ENCODE results near the gene PPP1R1C.

PPP1R1C gene

GRCh38 chr2:182064019-182064778, 78.5 kb downstream of the PPP1R1C start:
- DNase-seq (ENCODE audit: low spot score), result no peak

- peak; percentile 61 for DNase-seq (ENCODE audit: low spot score)
Observed at GRCh38 chr2:182066400-182067087, 80.9 kb downstream of the PPP1R1C start.

GRCh38 chr2:182067393-182067792, 81.7 kb downstream of the PPP1R1C start:
- DNase-seq (ENCODE audit: low spot score), result no peak

- no peak for DNase-seq (ENCODE audit: low spot score)
Observed at GRCh38 chr2:182068811-182069210, 83.2 kb downstream of the PPP1R1C start.

- no peak for DNase-seq (ENCODE audit: low spot score)
Observed at GRCh38 chr2:182069416-182069815, 83.8 kb downstream of the PPP1R1C start.

GRCh38 chr2:182069908-182070307, 84.3 kb downstream of the PPP1R1C start:
- no peak for DNase-seq (ENCODE audit: low spot score)

- no peak for DNase-seq (ENCODE audit: low spot score)
Observed at GRCh38 chr2:182070736-182071135, 85.1 kb downstream of the PPP1R1C start.

GRCh38 chr2:182072861-182073260, 87.2 kb downstream of the PPP1R1C start:
- no peak for DNase-seq (ENCODE audit: low spot score)

- no peak for DNase-seq (ENCODE audit: low spot score)
Observed at GRCh38 chr2:182073613-182074012, 88.0 kb downstream of the PPP1R1C start.

GRCh38 chr2:182077023-182077422, 91.4 kb downstream of the PPP1R1C start:
- DNase-seq (ENCODE audit: low spot score), result no peak

GRCh38 chr2:182077448-182078142, 91.9 kb downstream of the PPP1R1C start:
- DNase-seq (ENCODE audit: low spot score), result peak; percentile 65

GRCh38 chr2:182078988-182079602, 93.4 kb downstream of the PPP1R1C start:
- DNase-seq (ENCODE audit: low spot score), result no peak

- no peak for DNase-seq (ENCODE audit: low spot score)
Observed at GRCh38 chr2:182080493-182080892, 94.8 kb downstream of the PPP1R1C start.

GRCh38 chr2:182081602-182082260, 96.1 kb downstream of the PPP1R1C start:
- DNase-seq (ENCODE audit: low spot score), result no peak

- no peak for DNase-seq (ENCODE audit: low spot score)
Observed at GRCh38 chr2:182088681-182089320, 103.1 kb downstream of the PPP1R1C start.

GRCh38 chr2:182090486-182090885, 104.8 kb downstream of the PPP1R1C start:
- DNase-seq (ENCODE audit: low spot score), result no peak

- no peak for DNase-seq (ENCODE audit: low spot score)
Observed at GRCh38 chr2:182097571-182098164, 112.0 kb downstream of the PPP1R1C start.

GRCh38 chr2:182098648-182099047, 113.0 kb downstream of the PPP1R1C start:
- no peak for DNase-seq (ENCODE audit: low spot score)

- no peak for DNase-seq (ENCODE audit: low spot score)
Observed at GRCh38 chr2:182101263-182101662, 115.6 kb downstream of the PPP1R1C start.

- DNase-seq (ENCODE audit: low spot score), result no peak
Observed at GRCh38 chr2:182103526-182103925, 117.9 kb downstream of the PPP1R1C start.

GRCh38 chr2:182110347-182110746, 124.7 kb downstream of the PPP1R1C start:
- DNase-seq (ENCODE audit: low spot score), result no peak

Data from AG08395 (cell line).